Peyer's patch (tissue), 4 donors: ENCODE measurements around the gene NDUFS2. TPM values are rescaled to one million over a fixed set of nuclear protein-coding genes. Genes with fewer than 3 reads are reported as not detected.
A peak's percentile ranks its signal among the peaks of the same experiment; 100 is the strongest.

ENCODE experiments used
- DNase-seq, 3 donors: peaks; one replicate each; pipeline ENCODE4 v3.0.0-alpha.2; 2017 to 2019
- H3K27ac ChIP-seq, 4 donors: fragments of 200-600 bp; sonication (generic); one replicate each; pipeline ENCODE4 v1.5.1; 2016 to 2019
- H3K27me3 ChIP-seq, 2 donors: fragments of 200-600 bp; sonication (generic); one replicate each; pipeline ENCODE4 v1.5.1; 2019
- H3K36me3 ChIP-seq, 3 donors: fragments of 200-600 bp; sonication (generic); one replicate each; pipeline ENCODE4 v1.5.1; 2016 to 2019
- H3K4me1 ChIP-seq, 4 donors: fragments of 200-600 bp; sonication (generic); one replicate each; pipeline ENCODE4 v1.5.1; 2016 to 2019
- H3K4me3 ChIP-seq, 4 donors: fragments of 200-600 bp; sonication (generic); 1 replicate in 3 of 4; 2 replicates in 1 of 4; pipeline ENCODE4 v1.5.1; 2016 to 2019; ENCODE audit warnings: mild to moderate bottlenecking in 1 of 4
- H3K9me3 ChIP-seq, 4 donors: fragments of 200-600 bp; sonication (generic); one replicate each; pipeline ENCODE4 v1.5.1; 2016 to 2019; ENCODE audit warnings: mild to moderate bottlenecking in 1 of 4
- POLR2A ChIP-seq, 2 donors: fragments of 450-650 bp; IDR thresholded peaks; one replicate each; pipeline ENCODE4 v1.5.1; 2017; ENCODE audit warnings: antibody characterized with exemption in 2 of 2, mild to moderate bottlenecking in 2 of 2, moderate library complexity in 2 of 2
- total RNA-seq, 4 donors: library from RNA; depleted of rRNA; stranded (reverse); fragments of >200 nt; gene quantifications; one replicate each; pipeline ENCODE4 v1.1.0, GENCODE V29; 2016
- TF ChIP-seq, protein P1 (sequence below), 6 experiments: fragments of 450-650 bp in 4 of 6; fragments of 200-600 bp in 2 of 6; sonication (generic) in 1 of 6; IDR thresholded peaks; one replicate each; pipeline ENCODE4 v1.5.1; 2017 to 2019; ENCODE audit warnings: antibody characterized with exemption in 6 of 6, mild to moderate bottlenecking in 3 of 6, moderate library complexity in 1 of 6

The NDUFS2 gene
- total RNA-seq, 4 donors from 2014 or later, result 157 to 192 (median 176) TPM

DNA sequence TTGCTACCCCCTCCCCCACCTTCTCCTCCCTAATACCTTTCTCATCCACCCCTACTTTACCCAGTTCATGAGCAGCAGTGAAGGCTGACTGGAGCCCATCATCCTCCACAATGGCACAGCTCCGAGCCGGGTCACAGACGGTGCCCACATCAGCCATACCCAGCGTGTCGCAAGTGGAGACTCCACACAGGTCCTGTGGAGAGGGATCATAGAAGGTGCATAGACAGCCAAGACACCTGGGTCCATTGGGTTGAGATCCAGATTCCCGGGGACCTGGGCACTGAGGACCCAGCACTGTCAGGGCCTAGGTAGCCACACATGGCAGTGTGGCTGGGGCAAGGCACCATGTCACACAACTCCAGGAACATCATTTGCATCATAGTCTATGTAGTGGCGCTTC is 6.1 kb upstream of the NDUFS2 start:
- Histone ChIP-seq H3K27ac (peak overlapping the region in 2 of 4 donors; percentile 68 to 95), H3K4me3 (peak overlapping the region in 2 of 4 donors; percentile 30 to 45), H3K27me3 (no peaks in the 10 kb centered on the region), H3K36me3 (no peaks in the 10 kb centered on the region), H3K4me1 (peaks cover 0 to 32% (median 9%) of the 10 kb centered on the region in 4 donors), H3K9me3 (no peaks in the 10 kb centered on the region)
- no peak for DNase-seq
- TF ChIP-seq, protein P1, sequence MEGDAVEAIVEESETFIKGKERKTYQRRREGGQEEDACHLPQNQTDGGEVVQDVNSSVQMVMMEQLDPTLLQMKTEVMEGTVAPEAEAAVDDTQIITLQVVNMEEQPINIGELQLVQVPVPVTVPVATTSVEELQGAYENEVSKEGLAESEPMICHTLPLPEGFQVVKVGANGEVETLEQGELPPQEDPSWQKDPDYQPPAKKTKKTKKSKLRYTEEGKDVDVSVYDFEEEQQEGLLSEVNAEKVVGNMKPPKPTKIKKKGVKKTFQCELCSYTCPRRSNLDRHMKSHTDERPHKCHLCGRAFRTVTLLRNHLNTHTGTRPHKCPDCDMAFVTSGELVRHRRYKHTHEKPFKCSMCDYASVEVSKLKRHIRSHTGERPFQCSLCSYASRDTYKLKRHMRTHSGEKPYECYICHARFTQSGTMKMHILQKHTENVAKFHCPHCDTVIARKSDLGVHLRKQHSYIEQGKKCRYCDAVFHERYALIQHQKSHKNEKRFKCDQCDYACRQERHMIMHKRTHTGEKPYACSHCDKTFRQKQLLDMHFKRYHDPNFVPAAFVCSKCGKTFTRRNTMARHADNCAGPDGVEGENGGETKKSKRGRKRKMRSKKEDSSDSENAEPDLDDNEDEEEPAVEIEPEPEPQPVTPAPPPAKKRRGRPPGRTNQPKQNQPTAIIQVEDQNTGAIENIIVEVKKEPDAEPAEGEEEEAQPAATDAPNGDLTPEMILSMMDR (IDR thresholded peaks at IDR 0.05), result no peak
- TF ChIP-seq POLR2A (IDR thresholded peaks at IDR 0.05), result no peak

DNA sequence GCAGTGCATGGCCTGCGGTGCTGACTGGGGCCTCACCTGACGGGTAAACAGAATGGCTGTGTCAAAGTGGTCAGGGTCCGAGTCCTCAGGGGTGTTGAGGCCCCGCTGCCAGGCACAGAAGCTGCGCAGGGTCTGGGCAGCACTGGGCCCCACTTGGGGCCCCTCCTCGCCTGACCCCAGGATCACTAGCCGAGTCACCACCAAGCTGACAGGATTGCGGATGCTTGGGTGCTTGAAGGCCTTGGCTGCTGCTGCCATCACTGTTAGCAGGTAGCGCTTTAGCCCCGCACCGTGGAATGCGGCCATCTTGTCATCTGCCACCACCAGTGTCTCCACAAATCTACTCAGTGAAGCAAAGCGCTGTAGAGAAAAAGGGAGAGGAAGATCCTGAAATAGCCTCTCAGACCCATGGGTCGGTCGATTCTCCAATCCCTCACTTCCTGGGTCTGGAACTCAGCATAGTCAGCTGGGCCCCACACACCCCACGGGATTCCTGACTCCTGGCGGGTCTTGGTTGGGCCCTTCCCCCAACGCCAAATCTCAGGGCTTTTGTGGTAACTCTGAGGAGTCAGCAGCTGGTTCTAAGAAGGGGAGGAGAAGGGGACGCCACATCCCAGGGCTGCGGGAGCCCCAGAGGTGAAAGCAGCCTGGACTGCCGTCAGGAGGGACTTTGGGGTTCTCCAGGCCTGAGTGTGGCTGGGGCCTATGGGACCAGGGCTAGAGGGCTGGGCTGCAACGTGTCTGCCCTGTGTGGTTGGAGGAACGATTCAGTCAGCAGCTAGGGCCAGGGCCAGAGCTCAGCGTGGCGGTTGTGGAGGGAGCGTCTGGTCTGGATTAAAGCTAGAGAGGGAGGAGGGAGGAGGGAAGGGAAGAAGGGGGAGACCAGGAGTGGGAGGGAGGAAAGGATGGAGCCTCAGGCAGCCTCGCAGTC is 5.4 kb upstream of the NDUFS2 start:
- Histone ChIP-seq H3K4me3 (peak overlapping the region in 3 of 4 donors; percentile 2 to 45 (median 30)), H3K4me1 (peaks cover 0 to 38% (median 9%) of the 10 kb centered on the region in 4 donors)

DNA sequence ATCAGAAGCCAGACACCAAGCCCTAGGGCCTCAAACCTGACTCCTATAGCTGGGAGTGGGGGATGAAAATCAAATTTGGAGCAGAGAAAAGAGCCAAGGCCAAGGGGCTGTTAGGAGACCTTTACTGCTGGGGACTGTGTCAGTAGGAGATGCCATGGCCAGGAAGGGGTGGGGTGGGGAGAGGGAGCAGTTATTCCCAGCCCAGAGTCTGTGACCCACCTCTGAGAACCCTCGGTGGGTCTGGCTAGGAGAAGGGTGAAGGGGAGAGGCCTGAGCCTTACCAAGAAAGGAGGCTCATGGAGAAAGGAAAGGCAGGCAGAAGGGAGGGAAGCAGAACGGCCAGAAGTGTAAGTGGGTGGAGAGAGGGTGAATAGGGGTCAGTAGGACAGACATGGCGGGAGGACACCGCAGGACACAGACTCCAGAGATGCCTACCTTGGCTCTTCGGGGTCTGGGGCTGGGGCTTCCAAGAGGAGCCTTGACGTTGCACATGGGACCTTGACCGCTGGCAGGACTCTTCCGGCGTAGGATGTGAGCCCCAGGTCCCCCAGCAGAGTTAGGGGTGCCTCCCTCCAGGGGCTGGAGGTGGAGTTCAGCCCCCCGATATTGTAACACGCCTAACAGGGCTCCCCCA is 4.5 kb upstream of the NDUFS2 start:
- H3K27me3 ChIP-seq, result no peaks in the 10 kb centered on the region
- no peaks in the 10 kb centered on the region for H3K36me3 ChIP-seq
- DNase-seq, result no peak
- H3K27ac ChIP-seq, result peak overlapping the region in 3 of 4 donors; percentile 68 to 95 (median 93)
- TF ChIP-seq POLR2A (IDR thresholded peaks at IDR 0.05), result no peak
- TF ChIP-seq, protein P1 (IDR thresholded peaks at IDR 0.05), result no peak
- H3K4me3 ChIP-seq, result peak overlapping the region; percentile 2 to 45 (median 26)
- no peaks in the 10 kb centered on the region for H3K9me3 ChIP-seq
- H3K4me1 ChIP-seq, result peaks cover 0 to 38% (median 7%) of the 10 kb centered on the region in 4 donors

More for the DNA sequence above, 5.4 kb upstream of the NDUFS2 start:
- Histone ChIP-seq H3K36me3 (no peaks in the 10 kb centered on the region), H3K27me3 (no peaks in the 10 kb centered on the region), H3K27ac (peak overlapping the region in 3 of 4 donors; percentile 68 to 95 (median 93)), H3K9me3 (no peaks in the 10 kb centered on the region)
- no peak for DNase-seq
- TF ChIP-seq, protein P1 (IDR thresholded peaks at IDR 0.05), result no peak
- no peak for TF ChIP-seq POLR2A (IDR thresholded peaks at IDR 0.05)

DNA sequence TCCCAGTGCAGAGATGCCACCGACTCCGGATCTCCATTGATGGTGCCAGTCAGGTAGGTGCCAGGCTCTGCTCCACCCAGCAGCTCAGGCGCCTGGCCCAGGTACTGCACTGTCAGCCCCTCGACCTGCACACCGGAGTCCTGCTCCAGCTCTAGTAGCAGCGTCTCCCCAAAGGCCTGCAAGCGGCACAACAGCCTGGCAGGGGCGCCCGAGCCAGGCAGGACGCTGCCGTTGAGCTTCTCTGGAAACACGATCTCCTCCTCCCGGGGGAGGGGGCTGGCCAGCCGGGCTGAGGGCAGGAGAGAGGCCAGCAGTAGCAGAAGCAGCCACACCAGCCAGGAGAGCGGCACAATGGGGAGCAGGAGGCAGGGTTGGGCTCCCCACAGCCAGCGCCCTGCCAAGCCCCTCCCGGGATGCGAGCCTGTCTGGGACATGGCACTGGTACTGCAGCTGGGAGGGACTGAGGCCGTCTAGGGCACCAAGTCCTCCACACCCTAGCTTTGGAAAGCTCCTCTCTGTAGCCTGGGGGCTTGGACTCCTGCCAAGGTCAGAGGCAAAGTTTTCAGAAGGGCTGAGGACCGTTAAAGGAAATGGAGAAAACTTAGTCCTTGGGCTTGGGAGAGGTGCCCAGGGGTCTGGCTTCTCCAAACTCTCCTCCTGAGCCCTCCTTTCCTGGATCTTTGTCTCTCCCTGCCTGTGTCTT is 3.8 kb upstream of the NDUFS2 start:
- Histone ChIP-seq H3K9me3 (no peaks in the 10 kb centered on the region), H3K27ac (peak overlapping the region; percentile 38 to 95 (median 80)), H3K36me3 (no peaks in the 10 kb centered on the region), H3K4me3 (peak overlapping the region; percentile 2 to 45 (median 26)), H3K27me3 (no peaks in the 10 kb centered on the region), H3K4me1 (peaks cover 0 to 44% (median 8%) of the 10 kb centered on the region in 4 donors)
- TF ChIP-seq, protein P1 (IDR thresholded peaks at IDR 0.05), result no peak
- TF ChIP-seq POLR2A (IDR thresholded peaks at IDR 0.05), result no peak
- DNase-seq, result no peak

DNA sequence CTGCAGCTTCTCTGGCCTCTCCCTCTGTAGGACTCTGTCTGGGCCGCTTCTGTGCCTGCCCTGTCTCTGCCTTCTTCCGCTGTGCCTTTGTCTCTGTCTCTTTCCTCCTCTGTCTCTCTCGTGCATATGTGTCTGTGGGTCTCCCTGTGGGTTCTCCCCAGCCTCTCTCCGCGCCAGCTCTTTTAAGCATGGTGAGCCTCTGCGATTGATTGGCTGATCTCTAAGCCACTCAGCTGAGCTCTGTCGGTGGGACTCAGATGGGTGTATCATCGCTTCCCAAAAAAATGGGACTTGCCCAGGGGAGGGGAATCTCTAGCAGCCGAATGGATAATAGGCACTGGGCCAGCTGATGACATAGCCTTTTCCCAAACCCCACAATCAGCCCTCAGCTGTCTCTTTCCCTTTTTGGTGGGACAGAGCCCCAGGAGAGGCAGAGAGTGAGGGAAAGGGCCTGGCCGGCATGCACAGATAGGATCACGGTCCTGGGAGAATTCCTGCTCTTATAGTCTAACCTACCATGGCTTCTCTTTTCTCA is 3.2 kb upstream of the NDUFS2 start, which contains the start of gene ADAMTS4:
Gene ADAMTS4, minus strand, starts transcription at position 158 of the 535 bp plus-strand sequence. CDS start 427 bp downstream, outside the sequence.
- Histone ChIP-seq H3K36me3 (peaks cover 0 to 6% (median 0%) of the 10 kb centered on the region in 3 donors), H3K9me3 (no peaks in the 10 kb centered on the region), H3K4me1 (peaks cover 0 to 42% (median 8%) of the 10 kb centered on the region in 4 donors), H3K27me3 (no peaks in the 10 kb centered on the region), H3K4me3 (peak within 1 kb of the TSS; percentile 2 to 45 (median 26)), H3K27ac (peak within 1 kb of the TSS; percentile 79 to 95 (median 88))
- TF ChIP-seq POLR2A (IDR thresholded peaks at IDR 0.05), result peak in 1 of 2 donors; percentile 48
- TF ChIP-seq, protein P1 (IDR thresholded peaks at IDR 0.05), result no peak
- peak in 1 of 3 donors; percentile 73 for DNase-seq
